A549 (cell line): ENCODE results near the gene SLC35F4.

Source experiments
- ATOH8 ChIP-seq: fragments of 250-450 bp; sonication (Bioruptor Pico); IDR thresholded peaks from 2 replicates; pipeline ENCODE4 v1.5.0; 2020; ENCODE audit warnings: low read depth, mild to moderate bottlenecking, moderate library complexity
- CTCF ChIP-seq: fragments of >200 bp; sonication (Bioruptor Twin); formaldehyde crosslinking; IDR thresholded peaks from 3 replicates; pipeline ENCODE4 v1.5.1; 2016
- EP300 ChIP-seq, 2 experiments: fragments of >200 bp; sonication (Bioruptor Twin); formaldehyde crosslinking; IDR thresholded peaks; 2 replicates in 1 of 2; 3 replicates in 1 of 2; pipeline ENCODE4 v1.6.1; 2016 to 2017
- ESRRA ChIP-seq: fragments of 150-350 bp; IDR thresholded peaks from 2 replicates; pipeline ENCODE4 v1.6.1; 2014; ENCODE audit warnings: mild to moderate bottlenecking, low read length, borderline replicate concordance
- MAZ ChIP-seq: fragments of 150-350 bp; IDR thresholded peaks from 2 replicates; pipeline ENCODE4 v1.6.1; 2014; ENCODE audit warnings: antibody characterized with exemption, low read depth, low read length, borderline replicate concordance
- POLR2A ChIP-seq: IDR thresholded peaks from 2 replicates; pipeline ENCODE4 v1.6.1; 2012; ENCODE audit warnings: mild to moderate bottlenecking, low read length
- SREBF2 ChIP-seq: fragments of 450-650 bp; IDR thresholded peaks from 2 replicates; pipeline ENCODE4 v1.6.1; 2014; ENCODE audit warnings: mild to moderate bottlenecking, moderate library complexity

GRCh38 chr14:57769863-57770523 is 95.9 kb downstream of the SLC35F4 start:
- no peak for TF ChIP-seq CTCF
- no peak for TF ChIP-seq ESRRA
- TF ChIP-seq ATOH8, result no peak
- TF ChIP-seq EP300 (IDR thresholded peaks at IDR 0.05), result no peak
- TF ChIP-seq SREBF2, result no peak
- no peak for TF ChIP-seq MAZ
- TF ChIP-seq POLR2A, result no peak
